Adrenal gland (tissue), 5 donors: ENCODE data around the gene ITGB5.

Experiments
- POLR2A ChIP-seq, 2 donors: fragments of 450-650 bp; IDR thresholded peaks; one replicate each; pipeline ENCODE4 v1.6.1; 2017; ENCODE audit warnings: antibody characterized with exemption in 2 of 2, mild to moderate bottlenecking in 2 of 2, moderate library complexity in 1 of 2
- TF ChIP-seq, protein P1 (sequence below), 6 experiments: fragments of 450-650 bp in 4 of 6; fragments of 200-600 bp in 2 of 6; sonication (generic) in 1 of 6; IDR thresholded peaks; 1 replicate in 5 of 6; 2 replicates in 1 of 6; pipeline versions ENCODE4 v1.5.1 to v1.8.0; 2016 to 2021; ENCODE audit warnings: antibody characterized with exemption in 6 of 6, mild to moderate bottlenecking in 2 of 6, moderate library complexity in 1 of 6
- donor health status: DM: no; HTN: no; CAD: no.

DNA sequence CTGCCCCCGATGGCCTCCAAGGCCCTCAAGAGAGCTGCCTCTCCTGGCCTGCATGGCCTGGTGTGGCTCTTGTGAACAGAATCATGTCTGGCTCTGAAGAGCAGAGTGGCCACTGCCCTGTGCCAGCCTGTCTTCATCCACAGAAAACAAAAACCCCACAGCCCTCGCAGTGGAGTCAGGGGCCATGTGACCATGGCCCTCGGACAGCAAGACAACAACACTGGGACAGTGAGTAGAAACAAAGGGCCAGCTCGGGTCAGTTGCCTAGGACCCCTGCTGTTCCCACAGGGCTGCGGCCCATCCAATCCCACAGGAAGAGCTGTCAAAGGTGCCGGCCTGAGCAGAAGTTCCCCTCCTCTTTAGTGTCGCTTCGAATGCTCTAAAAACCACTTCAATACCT lies 84.5 kb downstream of the ITGB5 start:
- TF ChIP-seq, protein P1, sequence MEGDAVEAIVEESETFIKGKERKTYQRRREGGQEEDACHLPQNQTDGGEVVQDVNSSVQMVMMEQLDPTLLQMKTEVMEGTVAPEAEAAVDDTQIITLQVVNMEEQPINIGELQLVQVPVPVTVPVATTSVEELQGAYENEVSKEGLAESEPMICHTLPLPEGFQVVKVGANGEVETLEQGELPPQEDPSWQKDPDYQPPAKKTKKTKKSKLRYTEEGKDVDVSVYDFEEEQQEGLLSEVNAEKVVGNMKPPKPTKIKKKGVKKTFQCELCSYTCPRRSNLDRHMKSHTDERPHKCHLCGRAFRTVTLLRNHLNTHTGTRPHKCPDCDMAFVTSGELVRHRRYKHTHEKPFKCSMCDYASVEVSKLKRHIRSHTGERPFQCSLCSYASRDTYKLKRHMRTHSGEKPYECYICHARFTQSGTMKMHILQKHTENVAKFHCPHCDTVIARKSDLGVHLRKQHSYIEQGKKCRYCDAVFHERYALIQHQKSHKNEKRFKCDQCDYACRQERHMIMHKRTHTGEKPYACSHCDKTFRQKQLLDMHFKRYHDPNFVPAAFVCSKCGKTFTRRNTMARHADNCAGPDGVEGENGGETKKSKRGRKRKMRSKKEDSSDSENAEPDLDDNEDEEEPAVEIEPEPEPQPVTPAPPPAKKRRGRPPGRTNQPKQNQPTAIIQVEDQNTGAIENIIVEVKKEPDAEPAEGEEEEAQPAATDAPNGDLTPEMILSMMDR (IDR thresholded peaks at IDR 0.05) = no peak
- no peak for TF ChIP-seq POLR2A (IDR thresholded peaks at IDR 0.05)
